RCC 7860 (cell line): Measurements from ENCODE around the gene EFCAB6.
"Not testable (repeated sequence)": the region's sequence is repeated elsewhere in the genome, so short reads cannot be mapped to it uniquely, and the experiment has no call there.

Experiments used
- DNase-seq: peaks from one replicate; pipeline ENCODE4 v3.0.0-alpha.2; 2015; ENCODE audit warnings: low spot score
- FAIRE-seq: peaks from 2 replicates; lab custom pipeline; 2012; peaks lifted over from hg19 to GRCh38; lab: Jason Lieb, UNC

Gene EFCAB6

GRCh38 chr22:43726322-43726721, 85.8 kb downstream of the EFCAB6 start:
- DNase-seq (no peak), FAIRE-seq (no peak)

DNA sequence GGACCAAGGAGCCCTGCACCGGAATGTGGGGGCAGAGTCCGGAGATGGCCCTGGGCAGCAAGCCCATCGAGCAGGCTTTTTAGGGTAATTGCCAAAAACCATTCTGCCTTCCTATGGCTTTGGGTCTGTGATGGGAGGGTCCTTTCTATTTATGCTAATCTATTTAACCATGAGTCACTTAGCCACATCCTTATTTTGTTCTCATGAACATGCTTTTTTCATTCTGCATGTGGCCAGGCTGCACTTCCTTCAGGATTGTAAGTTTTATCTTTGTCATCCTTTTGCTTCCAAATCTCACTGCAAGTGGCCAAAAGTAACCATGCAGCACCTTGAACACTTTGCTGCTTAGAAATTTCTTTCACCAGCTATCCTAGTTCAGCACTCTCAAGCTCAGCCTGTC, 88.3 kb downstream of the EFCAB6 start:
- no peak for FAIRE-seq
- no peak for DNase-seq

- no peak for FAIRE-seq
- no peak for DNase-seq
These were observed 89.7 kb downstream of the EFCAB6 start for GRCh38 chr22:43722444-43722843.

DNA sequence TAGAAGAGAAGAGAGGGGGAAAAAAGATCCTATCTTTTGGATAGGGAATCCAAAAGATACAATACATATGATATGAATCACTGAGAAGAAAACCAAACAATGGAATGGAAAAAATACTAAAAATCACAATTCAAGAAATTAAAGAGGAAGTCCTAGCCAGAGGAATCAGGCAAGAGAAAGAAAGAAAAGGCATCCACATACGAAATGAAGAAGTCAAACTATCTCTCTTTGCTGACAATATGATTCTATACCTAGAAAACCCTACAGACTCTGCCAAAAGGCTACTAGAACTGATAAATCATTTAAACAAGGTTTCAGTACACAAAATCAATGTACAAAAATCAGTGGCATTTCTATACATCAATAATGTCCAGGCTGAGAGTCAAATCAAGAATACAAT, 91.4 kb downstream of the EFCAB6 start:
- no peak for DNase-seq
- FAIRE-seq: no peak

DNA sequence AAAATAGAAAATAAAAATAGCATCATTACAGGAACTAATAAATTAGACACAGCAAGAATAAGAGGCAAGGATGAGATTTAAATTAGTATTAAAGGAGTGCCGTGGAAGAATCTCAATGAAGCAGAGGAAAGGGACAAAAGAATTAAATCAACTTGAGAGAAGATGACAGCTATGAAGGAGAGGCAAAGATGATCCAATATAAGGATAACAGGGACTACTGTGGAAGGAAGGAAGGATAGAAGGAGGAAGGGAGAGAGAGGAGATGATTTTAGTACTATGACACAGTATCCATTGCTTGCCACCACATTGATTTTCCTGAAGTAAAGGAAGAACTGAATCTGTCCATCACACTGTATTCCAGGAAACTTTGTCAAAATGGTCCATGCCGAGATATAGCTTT, 98.0 kb downstream of the EFCAB6 start:
- FAIRE-seq (no peak), DNase-seq (no peak)

DNA sequence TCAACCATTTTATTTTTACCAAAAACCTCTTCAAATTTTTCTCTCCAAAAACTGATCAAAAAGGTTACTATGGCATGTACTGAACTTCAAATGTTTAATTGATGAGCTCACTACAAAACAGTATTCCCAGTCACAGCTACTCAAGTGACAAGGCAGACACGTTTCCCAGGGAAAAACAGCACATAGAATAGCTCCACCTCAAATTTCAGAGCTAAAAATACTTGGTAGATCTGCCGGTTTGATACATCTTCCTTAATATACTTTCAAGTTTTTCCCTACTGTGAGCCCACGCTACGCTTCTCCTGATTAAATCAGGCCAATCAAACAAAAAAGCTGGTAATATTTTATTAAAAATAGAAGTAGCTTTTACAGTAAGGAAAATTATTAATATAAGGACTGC, 100.4 kb downstream of the EFCAB6 start:
- DNase-seq: no peak
- no peak for FAIRE-seq

DNA sequence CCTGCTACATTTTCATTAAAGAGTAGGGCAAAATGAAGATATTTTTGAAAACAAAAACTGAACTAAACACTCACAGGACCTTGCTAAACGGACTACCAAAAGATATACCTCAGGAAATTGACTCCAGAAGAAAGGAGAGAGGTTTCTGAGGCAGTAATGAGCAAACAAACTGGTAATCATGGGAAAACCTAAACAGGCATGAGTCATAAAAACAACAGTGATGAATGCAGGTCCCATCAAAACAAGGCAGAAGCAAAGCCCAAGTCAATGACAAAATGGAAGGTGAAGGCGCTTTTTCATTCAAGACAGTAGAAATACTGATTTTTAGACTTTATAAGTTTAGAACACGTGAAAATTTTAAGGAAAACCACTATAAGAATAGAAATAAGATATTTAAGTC, 104.5 kb downstream of the EFCAB6 start:
- FAIRE-seq (no peak), DNase-seq (no peak)

- FAIRE-seq (no peak), DNase-seq (no peak)
These were observed 105.4 kb downstream of the EFCAB6 start for GRCh38 chr22:43706571-43707328.

GRCh38 chr22:43706151-43706550, 106.0 kb downstream of the EFCAB6 start:
- FAIRE-seq: no peak

DNA sequence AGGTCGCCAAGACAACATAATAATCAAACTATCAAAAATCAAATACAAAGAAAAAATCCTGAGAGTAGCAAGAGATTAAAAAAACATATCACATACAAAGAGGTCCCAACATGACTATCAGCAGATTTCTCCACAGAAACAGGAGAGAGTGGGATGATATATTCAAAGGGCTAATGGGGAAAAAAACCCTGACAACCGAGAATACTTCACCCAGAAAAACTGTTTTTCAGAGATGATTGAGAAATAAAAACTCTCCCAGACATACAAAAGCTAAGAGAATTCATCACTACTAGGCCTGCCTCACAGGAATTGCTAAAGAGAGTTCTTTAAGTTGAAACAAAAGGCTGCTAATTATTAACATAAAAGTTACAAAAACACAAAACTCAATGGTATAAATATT, 108.1 kb downstream of the EFCAB6 start:
- FAIRE-seq (no peak), DNase-seq (no peak)

More at GRCh38 chr22:43706151-43706550, 106.0 kb downstream of the EFCAB6 start:
- DNase-seq: no peak

DNA sequence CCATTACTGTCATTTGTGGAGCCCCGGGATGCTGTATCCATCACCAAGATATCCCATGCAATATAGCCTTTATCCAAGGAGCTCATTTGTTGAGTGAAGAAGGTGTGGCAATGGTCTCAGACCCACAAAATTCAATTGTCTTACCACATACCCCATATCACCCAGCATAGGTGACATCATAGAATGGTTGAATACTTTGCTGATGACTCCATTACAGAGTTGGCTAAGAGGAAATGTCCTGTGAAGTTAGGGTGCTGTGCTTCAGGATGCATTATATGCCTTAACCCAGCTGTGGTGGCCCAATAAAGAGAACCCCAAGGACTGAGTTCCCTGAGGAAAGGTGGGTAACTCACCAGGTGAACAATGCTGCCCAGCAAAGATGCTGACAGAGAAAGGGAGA, 113.7 kb downstream of the EFCAB6 start:
- DNase-seq (no peak), FAIRE-seq (no peak)

GRCh38 chr22:43697894-43698293, 114.2 kb downstream of the EFCAB6 start:
- DNase-seq: no peak
- no peak for FAIRE-seq

DNA sequence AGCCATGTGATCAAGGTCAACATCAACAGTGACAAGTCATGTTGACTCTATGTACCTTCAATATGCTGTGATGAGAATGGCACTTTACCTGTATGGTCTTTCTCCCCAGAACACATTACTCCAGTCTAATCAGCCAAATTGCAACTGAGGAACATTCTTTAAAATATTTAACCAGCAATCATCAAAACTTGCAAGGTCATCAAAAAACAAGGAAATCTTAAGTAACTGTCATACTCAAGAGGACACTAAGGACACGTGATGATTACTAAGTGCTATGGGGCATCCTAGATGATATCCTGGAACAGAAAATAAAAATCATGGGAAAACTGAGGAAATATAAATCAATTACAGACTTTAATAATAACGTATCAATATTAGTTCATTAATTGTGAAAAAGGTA, 118.9 kb downstream of the EFCAB6 start:
- DNase-seq (no peak), FAIRE-seq (no peak)

DNA sequence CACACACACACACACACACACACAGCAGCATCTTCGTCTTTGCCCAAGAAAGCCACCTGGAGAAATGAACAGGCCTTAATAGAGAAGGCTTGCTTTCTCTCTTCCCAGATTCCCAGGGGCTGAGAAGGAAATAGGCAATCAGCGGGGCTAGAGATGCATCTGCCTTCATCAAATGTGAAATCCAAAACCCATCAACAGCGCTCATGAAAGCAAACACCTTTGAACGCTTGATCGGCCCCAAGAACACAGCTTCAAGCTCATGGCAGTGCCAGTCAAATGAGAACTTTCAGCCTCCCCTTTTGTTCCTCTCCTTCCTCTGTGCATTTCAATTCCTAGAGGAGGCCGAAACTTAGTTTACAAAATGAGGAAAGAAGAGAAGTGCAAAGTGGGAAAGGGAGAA, 122.7 kb downstream of the EFCAB6 start:
- DNase-seq (no peak), FAIRE-seq (no peak)

- FAIRE-seq (no peak), DNase-seq (no peak)
These were observed 129.3 kb downstream of the EFCAB6 start for GRCh38 chr22:43682851-43683250.

DNA sequence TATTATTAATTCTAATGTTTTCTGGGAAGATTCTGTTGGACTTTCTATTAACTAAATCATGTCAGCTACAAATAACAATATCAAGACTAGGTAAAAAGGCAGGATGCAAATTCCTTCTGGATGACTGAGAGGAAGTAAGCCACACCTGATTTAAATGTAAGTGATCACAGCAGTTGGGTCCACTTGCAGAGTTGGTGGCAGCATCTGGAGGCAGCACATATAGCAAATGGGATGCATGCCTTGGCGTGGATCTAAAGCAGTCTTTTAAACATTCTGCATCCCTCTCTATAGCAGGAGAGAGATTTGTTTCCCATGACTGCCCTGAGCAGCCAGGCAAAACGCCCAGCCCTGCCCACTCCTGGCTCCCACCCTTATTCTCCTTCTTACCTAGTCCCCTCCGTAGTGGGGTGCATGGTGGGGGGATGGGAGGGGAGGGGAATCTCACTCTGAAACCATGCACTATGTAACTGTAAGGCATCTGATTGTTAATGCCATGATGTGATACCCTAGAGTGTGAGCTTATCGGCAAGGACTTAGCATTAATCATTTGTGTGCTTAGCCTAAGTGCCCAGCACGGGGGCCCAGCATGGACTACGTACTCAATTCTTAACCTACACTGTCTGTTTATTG, 130.3 kb downstream of the EFCAB6 start:
- FAIRE-seq (no peak), DNase-seq (no peak)

DNA sequence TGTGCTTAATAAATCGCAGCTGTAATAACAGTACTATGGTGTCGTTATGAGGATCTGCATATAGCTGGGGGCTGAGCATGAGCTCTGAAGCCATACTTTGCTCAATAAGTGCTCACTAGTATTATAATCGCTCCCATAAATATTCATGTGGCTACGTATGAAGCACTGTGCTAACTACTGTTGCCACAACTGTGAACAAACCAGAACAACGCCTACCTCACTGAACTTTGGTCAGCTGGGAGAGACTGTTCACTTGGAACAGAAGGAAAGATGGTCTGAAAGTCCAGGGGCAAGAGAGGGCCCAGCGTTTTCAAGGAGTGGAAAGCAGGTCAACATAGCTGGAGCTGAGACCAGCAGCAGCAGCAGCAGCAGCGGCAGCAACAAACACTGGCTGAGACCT, 141.6 kb downstream of the EFCAB6 start:
- FAIRE-seq (no peak), DNase-seq (no peak)

DNA sequence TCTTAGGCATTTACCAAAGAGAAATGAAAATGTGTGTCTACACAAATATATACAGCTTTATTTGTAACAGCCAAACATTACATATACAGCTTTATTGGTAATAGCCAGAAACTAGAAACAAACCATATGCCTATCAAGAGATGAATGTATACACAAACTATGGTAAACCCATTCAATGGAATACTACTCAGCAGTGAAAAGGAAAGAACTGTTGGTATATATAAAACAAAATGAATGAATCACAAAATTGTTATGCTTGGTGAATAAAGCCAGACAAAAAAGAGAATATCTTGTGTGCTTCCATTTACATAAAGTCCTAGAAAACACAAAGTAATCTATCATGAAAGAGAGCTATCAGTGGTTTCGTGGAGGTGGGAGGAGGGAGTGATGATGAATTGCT, 142.9 kb downstream of the EFCAB6 start:
- DNase-seq (no peak), FAIRE-seq (no peak)

- FAIRE-seq (no peak), DNase-seq (no peak)
These were observed 144.4 kb downstream of the EFCAB6 start for GRCh38 chr22:43667656-43668055.

GRCh38 chr22:43666457-43666856, 145.6 kb downstream of the EFCAB6 start:
- DNase-seq (no peak), FAIRE-seq (no peak)

- DNase-seq: no peak
- no peak for FAIRE-seq
These were observed 153.3 kb downstream of the EFCAB6 start for GRCh38 chr22:43658823-43659222.

DNA sequence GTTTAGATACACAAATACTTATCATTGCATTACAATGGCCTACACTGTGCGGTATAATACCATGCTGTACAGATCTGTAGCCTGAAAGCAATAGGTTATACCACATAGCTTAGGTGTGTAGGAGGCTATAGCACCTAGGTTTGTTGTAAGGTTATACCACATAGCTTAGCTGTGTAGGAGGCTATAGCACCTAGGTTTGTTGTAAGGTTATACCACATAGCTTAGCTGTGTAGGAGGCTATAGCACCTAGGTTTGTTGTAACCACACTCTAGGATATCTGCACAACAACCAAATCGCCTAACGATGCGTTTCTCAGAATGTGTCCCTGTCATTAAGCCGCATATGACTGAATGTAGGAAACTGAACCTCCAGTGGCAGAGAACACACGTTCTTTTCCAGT, 155.5 kb downstream of the EFCAB6 start:
- not testable (repeated sequence) for DNase-seq, FAIRE-seq

GRCh38 chr22:43654271-43654670, 157.8 kb downstream of the EFCAB6 start:
- no peak for FAIRE-seq
- no peak for DNase-seq
